Activated CD8-positive, alpha-beta memory T cell treated with anti-CD3 and anti-CD28 coated beads for 48 hours (primary cell): ENCODE measurements around the gene MAP2.

Experiments used
- DNase-seq, 3 experiments: peaks; one replicate each; pipeline ENCODE4 v3.0.0-alpha.2; 2020; ENCODE audit warnings: low read depth in 2 of 3, low spot score in 2 of 3

Gene MAP2

DNA sequence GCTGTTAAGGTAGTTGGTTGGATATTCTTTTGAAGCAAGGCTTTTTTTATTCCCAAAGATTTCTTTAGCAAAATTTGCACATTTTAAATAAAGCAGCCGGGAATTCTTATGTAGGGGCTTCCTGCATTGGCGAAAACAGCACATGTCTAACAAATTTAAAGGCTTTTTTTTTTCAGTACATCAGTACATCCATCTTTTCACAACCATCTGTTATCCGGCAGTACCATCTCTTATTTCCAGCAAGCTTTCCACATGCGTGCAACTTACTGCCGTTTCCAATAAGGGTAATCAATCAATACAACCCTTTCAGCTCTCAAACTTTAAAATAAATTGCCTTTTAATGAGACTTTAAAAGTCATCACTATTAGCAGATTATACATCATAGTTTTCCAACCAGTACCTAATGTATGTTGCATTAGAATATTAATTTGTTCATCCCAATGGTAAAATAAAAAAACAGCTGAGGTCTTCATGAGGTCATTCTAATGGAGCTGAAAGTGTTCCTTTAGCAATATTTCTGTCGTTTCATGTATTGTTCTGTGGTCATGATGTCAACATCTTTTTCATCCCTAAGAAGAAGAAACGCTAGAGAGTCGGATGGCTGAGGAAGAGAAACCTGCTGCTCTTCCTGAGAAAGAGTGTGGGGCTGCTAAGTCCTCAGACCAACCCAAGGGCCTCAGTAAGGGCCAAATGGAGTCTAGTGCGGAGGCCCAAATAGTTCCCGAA is 266.3 kb downstream of the MAP2 start:
- no peak for DNase-seq

DNA sequence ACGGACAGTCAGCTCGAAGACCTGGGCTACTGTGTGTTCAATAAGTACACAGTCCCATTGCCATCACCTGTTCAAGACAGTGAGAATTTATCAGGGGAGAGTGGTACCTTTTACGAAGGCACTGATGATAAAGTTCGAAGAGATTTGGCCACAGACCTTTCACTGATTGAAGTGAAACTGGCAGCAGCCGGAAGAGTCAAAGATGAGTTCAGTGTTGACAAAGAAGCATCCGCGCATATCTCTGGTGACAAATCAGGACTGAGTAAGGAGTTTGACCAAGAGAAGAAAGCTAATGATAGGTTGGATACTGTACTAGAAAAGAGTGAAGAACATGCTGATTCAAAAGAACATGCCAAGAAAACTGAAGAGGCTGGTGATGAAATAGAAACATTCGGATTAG is 270.9 kb downstream of the MAP2 start:
- DNase-seq = no peak

DNA sequence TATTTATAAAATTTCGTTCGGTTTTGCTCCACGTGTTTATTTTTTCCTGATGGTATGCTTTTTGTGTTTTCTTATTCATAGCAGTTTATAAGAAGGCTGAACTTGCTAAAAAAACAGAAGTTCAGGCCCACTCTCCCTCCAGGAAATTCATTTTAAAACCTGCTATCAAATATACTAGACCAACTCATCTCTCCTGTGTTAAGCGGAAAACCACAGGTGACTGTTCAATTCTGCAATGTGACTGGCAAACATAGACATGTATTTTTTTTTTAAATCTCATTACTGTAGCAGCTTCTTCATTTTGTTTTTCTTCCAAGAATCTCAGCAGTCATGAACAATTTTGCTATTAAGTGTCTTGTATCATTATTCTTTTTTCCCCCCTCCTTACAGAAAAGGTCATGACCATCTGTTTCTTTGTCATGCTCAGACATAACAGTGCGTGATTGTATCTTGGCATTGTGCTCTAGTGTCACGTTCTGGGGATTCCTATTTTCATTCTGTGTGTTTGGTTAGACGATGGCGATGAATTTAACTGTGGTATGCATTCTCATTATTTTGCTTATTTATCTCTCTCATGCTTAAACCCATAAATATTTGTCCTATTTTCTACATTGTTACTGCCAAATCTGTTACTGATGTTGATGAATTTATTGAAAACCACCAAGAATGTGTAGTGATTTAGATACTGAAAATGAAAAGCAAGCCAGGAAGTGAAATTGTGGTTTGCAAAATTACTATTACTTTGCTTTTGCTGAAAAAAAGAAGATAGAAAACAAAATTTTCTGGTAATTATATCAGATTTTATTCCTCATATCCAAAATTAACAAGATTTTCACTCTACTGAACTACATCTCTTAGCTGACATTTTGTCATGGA is 273.2 kb downstream of the MAP2 start:
- no peak for DNase-seq

GRCh38 chr2:209702775-209703174 is 278.9 kb downstream of the MAP2 start:
- no peak for DNase-seq

DNA sequence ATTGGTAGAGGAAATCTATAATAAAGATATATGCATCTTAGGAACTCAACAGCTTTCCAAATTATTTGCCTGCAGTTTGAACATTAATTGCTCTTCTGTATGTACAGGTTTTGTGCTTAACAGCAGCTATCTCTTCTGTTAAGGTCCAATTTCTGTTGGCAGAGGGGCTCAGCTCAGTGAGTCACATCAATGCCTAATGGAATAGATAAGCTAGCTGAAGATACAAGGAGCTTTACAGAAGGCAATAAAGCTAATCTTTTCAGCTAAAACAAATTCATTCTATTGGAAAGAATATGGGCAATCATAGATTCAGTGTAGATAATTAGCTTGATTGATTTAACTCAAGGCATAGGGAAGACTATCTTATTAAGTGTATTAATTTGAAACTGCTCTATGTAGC is 289.4 kb downstream of the MAP2 start:
- no peak for DNase-seq

DNA sequence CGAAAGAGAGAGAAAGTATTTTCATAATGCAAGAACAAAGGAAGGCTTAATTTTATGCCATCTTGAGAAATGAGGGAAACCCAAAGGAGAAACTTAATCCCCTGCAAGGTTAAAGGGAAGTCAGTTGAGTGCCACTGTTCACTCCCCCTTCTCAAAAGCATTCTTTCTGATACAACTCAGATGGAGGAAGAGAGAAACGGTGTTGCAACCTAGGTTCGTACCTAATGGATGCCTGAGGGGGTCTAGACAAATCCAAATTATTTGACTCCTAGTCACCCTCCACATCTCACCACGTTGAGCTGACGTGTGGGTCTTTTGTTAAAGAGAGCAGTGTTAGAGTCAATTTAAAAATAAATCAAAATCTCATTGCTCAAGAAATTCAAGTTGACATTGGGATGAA is 295.2 kb downstream of the MAP2 start:
- DNase-seq = no peak

- DNase-seq = no peak
These were observed 297.6 kb downstream of the MAP2 start for GRCh38 chr2:209721497-209721896.

- no peak for DNase-seq
These were observed 302.5 kb downstream of the MAP2 start for GRCh38 chr2:209726311-209726710.

DNA sequence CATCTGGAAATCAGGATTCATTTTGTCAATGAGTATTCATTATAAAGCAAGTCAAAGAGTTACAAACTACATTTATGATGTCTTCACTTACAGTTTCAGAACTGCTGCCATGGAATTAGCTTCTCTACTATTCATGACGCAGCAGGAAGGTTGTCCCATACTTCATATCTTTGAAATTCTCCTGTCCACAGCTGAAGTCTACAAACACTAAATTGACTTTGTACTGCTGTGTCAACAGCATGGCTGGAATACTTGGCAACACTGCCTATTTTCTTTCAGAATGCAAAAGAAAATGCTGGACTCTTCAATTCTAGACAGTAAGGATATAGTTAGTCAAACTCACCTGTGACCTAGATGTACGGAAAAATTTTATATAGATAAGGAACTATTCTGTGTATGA is 303.2 kb downstream of the MAP2 start:
- no peak for DNase-seq

GRCh38 chr2:209734805-209735204 is 311.0 kb downstream of the MAP2 start:
- no peak for DNase-seq

DNA sequence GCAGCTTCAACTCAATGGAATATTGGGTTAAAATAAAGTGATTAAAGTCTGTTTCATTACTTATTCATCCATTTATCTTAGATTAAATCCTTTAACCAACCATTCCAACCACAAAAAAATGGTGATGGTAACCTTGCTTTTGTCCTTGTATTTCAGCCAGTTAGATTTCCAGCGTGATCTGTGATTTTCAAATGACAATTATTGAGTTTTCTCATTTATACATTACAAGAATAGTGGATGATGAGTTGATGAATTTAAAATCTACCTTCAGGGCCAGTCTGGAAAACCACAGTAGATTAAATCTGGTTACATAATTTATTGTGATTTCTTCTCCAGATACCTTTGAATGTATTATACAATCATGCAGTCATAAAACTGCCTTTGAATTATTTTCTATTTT is 318.1 kb downstream of the MAP2 start:
- no peak for DNase-seq

GRCh38 chr2:209753020-209753419 is 329.2 kb downstream of the MAP2 start:
- DNase-seq = no peak

DNA sequence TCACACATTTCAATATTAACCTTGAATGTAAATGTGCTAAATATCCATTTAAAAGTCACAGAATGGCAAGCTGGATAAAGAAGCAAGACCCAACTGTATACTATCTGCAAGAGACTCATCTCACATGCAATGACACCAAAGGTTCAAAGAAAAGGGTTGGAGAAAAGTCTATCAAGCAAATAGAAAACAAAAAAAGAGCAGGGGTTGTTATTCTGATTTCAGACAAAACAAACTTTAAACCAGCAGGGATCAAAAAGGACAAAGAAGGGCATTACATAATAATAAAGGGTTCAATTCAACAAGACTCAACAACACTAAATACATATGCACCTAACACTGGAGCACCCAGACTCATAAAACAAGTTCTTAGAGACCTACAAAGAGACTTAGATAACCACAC is 333.3 kb downstream of the MAP2 start:
- DNase-seq = no peak

DNA sequence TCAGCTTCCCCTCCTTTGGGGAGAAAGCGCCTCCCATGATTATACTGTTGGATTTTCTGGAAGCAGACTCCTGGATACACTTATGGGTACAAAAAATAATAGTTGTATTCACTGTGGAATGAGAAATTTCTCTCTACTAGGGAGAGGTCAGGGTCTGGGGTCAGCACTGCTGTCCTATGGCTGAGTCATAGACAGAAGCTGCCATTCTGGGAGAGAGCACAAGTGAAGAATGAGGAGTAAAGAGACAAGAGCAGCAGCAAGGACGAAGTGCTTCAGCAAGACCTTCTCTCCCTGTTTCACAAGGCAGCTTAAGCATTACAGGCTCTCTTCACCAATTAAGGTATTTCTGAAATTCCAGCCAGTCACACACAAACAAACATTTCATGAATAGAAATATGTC is 337.7 kb downstream of the MAP2 start:
- no peak for DNase-seq

- DNase-seq = no peak
These were observed 338.7 kb downstream of the MAP2 start for GRCh38 chr2:209762563-209762962.

DNA sequence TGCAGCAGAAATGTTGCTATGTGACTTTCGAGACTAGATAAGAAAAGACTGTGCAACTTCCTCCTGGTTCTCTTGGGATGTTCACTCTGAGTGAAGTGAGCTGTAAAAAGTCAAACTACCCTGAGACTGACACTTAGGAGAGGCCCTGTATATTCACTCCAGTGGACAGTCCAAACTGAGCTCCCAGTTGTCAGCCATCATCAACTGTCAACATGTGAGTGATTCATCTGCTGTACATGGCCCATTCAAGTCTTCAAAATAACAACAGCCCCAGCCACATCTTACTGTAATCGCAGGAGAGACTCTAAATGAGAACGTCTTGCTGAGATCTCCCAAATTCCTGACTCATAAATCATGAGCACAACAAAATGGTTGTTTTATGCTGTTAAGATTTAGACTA is 339.3 kb downstream of the MAP2 start:
- no peak for DNase-seq

DNA sequence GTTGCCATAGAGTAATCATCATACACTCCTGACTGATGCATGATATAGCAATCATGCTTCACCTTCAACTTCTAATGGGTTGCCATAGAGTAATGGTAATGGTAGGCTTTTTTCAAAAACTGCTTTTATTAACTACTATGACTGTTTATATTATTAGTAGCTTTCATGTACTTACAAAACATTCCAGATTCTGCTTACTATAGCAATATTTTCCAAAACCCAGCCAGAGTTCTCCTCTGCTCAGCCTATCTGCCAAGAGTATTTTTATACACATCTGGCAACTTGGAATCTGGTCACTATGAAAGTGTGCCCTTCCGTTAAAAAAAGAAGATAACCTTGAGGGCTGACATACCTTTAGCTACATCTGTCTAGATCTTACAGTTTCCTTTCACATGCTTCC is 342.8 kb downstream of the MAP2 start:
- DNase-seq = no peak

DNA sequence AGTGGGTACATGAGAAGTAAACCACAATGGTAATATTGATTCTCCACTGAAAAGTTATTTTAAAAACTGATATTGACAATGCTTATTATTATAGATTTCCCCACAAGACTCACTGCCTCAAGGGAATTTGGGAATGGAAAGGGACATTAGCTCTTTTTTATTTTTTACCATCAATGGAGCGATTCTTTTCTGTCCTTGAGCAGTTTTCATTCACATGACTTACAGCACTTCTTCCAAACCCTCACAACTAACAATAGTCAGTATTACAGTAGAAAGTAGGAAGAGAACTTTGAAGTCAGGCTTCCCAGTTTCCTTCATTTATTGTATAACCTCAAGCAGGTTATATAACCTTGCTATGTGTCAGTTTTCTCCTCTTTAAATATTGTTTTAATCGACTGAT is 343.5 kb downstream of the MAP2 start:
- DNase-seq = no peak

- no peak for DNase-seq
These were observed 344.7 kb downstream of the MAP2 start for GRCh38 chr2:209768557-209768956.

GRCh38 chr2:209771474-209772289 is 347.8 kb downstream of the MAP2 start, which contains the start of gene UNC80:
TSS of gene UNC80 (plus strand) at chr2:209771832. CDS start at chr2:209772073, 241 bp downstream.
- peak in 1 of 3 experiments; percentile 1 for DNase-seq

GRCh38 chr2:209772290-209772685 is 348.4 kb downstream of the MAP2 start:
- DNase-seq = no peak

DNA sequence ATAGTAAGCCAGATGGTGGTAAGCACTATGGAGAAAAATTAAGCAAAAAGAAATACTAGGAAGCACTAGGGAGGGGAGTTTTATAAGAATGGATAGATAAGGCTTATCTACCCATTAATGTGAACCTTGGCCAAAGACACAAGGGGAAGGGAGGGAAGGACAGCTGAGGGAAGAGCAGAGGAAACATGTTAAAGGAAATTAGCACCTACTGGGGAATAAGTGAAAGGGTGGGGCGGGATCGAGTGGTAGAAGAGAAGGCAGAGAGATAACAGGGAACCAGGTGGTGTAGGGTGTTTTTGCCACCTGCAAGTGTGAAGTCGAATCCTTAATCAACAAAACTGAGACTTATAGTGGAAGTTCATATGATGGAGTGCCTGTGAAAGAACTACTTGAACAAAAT is 349.5 kb downstream of the MAP2 start:
- DNase-seq = no peak
